ENCODE measurements around the gene TRIM41.
A peak's percentile ranks its signal among the peaks of the same experiment; 100 is the strongest.

The TRIM41 gene

GRCh38 chr5:181204826-181205760, 18.0 kb upstream of the TRIM41 start, which contains the start of gene TRIM7:
TRIM7 (minus strand) TSS chr5:181205196; CDS start chr5:181205110, 86 bp downstream.
- H4K20me1 ChIP-seq (ENCODE audit: insufficient read depth, low read length) = no peaks in the 10 kb centered on the region
- no peaks in the 10 kb centered on the region for H3K79me2 ChIP-seq (ENCODE audit: insufficient read depth, low read length)
- no peaks in the 10 kb centered on the region for H3F3A ChIP-seq (ENCODE audit: insufficient read depth, low read length)
- no peak within 1 kb of the TSS for H3K27ac ChIP-seq (ENCODE audit: low read depth, low read length, poor library complexity, severe bottlenecking)
- H3K9ac ChIP-seq (ENCODE audit: low read length) = peak within 1 kb of the TSS; percentile 60
- peak within 1 kb of the TSS; percentile 74 for H3K4me3 ChIP-seq (ENCODE audit: low read depth, low read length, poor library complexity, severe bottlenecking)
- H3K4me1 ChIP-seq (ENCODE audit: insufficient read depth, low read length, severe bottlenecking) = peaks cover 29% of the 10 kb centered on the region
- H2AFZ ChIP-seq (ENCODE audit: low read length) = no peak within 1 kb of the TSS
- peak within 1 kb of the TSS; percentile 89 for H3K4me2 ChIP-seq (ENCODE audit: low read length)
- H3K36me3 ChIP-seq (ENCODE audit: insufficient read depth, low read length) = no peaks in the 10 kb centered on the region
- H3K9me3 ChIP-seq (ENCODE audit: low read length) = no peaks in the 10 kb centered on the region
- TF ChIP-seq EZH2 (IDR thresholded peaks at IDR 0.05; ENCODE audit: borderline replicate concordance, low read length) (no peak), CTCF (IDR thresholded peaks at IDR 0.05; ENCODE audit: low read length) (no peak)
- H3K27me3 ChIP-seq (ENCODE audit: insufficient read depth, low read length) = peaks cover 8% of the 10 kb centered on the region; the same call in 1 of the 2 replicates
- no peaks in the 10 kb centered on the region for H3K9me2 ChIP-seq (ENCODE audit: low read depth, low read length)

- Histone ChIP-seq H3K27me3 (ENCODE audit: insufficient read depth, low read length) (peaks cover 7% of the 10 kb centered on the region; the same call in 1 of the 2 replicates), H3F3A (ENCODE audit: insufficient read depth, low read length) (no peaks in the 10 kb centered on the region), H3K4me2 (ENCODE audit: low read length) (peak overlapping the region; percentile 89), H3K4me3 (ENCODE audit: low read depth, low read length, poor library complexity, severe bottlenecking) (peak overlapping the region; percentile 74), H2AFZ (ENCODE audit: low read length) (no peak overlapping the region), H3K27ac (ENCODE audit: low read depth, low read length, poor library complexity, severe bottlenecking) (no peak overlapping the region), H4K20me1 (ENCODE audit: insufficient read depth, low read length) (no peaks in the 10 kb centered on the region), H3K9ac (ENCODE audit: low read length) (peak overlapping the region; percentile 60), H3K9me2 (ENCODE audit: low read depth, low read length) (no peaks in the 10 kb centered on the region), H3K9me3 (ENCODE audit: low read length) (no peaks in the 10 kb centered on the region), H3K79me2 (ENCODE audit: insufficient read depth, low read length) (no peaks in the 10 kb centered on the region), H3K4me1 (ENCODE audit: insufficient read depth, low read length, severe bottlenecking) (peaks cover 29% of the 10 kb centered on the region), H3K36me3 (ENCODE audit: insufficient read depth, low read length) (no peaks in the 10 kb centered on the region)
- TF ChIP-seq CTCF (IDR thresholded peaks at IDR 0.05; ENCODE audit: low read length) (no peak), EZH2 (IDR thresholded peaks at IDR 0.05; ENCODE audit: borderline replicate concordance, low read length) (no peak)
Observed at GRCh38 chr5:181205761-181206649, 17.1 kb upstream of the TRIM41 start.

GRCh38 chr5:181207214-181207959, 15.7 kb upstream of the TRIM41 start:
- peak overlapping the region; percentile 74 for H3K4me3 ChIP-seq (ENCODE audit: low read depth, low read length, poor library complexity, severe bottlenecking)
- no peaks in the 10 kb centered on the region for H3F3A ChIP-seq (ENCODE audit: insufficient read depth, low read length)
- no peaks in the 10 kb centered on the region for H3K79me2 ChIP-seq (ENCODE audit: insufficient read depth, low read length)
- H3K4me2 ChIP-seq (ENCODE audit: low read length) = peak overlapping the region; percentile 89
- peak overlapping the region; percentile 65 for H3K9ac ChIP-seq (ENCODE audit: low read length)
- no peaks in the 10 kb centered on the region for H3K27me3 ChIP-seq (ENCODE audit: insufficient read depth, low read length)
- no peaks in the 10 kb centered on the region for H3K9me3 ChIP-seq (ENCODE audit: low read length)
- no peaks in the 10 kb centered on the region for H3K9me2 ChIP-seq (ENCODE audit: low read depth, low read length)
- peaks cover 29% of the 10 kb centered on the region for H3K4me1 ChIP-seq (ENCODE audit: insufficient read depth, low read length, severe bottlenecking)
- H3K27ac ChIP-seq (ENCODE audit: low read depth, low read length, poor library complexity, severe bottlenecking) = peak overlapping the region; percentile 65
- TF ChIP-seq CTCF (IDR thresholded peaks at IDR 0.05; ENCODE audit: low read length) (no peak), EZH2 (IDR thresholded peaks at IDR 0.05; ENCODE audit: borderline replicate concordance, low read length) (no peak)
- no peaks in the 10 kb centered on the region for H3K36me3 ChIP-seq (ENCODE audit: insufficient read depth, low read length)
- no peak overlapping the region for H2AFZ ChIP-seq (ENCODE audit: low read length)
- no peaks in the 10 kb centered on the region for H4K20me1 ChIP-seq (ENCODE audit: insufficient read depth, low read length)

All from OCI-LY1 (cell line).